ENCODE results near the gene KCNH3. TPM values are rescaled to one million over a fixed set of nuclear protein-coding genes. Genes with fewer than 3 reads are reported as not detected.

The KCNH3 gene
- total and polyA plus RNA-seq, 2 of the 8 experiments (the other 6 are each of a cell fraction or from before 2014, with no cell fraction given): 0.24 to 0.50 TPM

DNA sequence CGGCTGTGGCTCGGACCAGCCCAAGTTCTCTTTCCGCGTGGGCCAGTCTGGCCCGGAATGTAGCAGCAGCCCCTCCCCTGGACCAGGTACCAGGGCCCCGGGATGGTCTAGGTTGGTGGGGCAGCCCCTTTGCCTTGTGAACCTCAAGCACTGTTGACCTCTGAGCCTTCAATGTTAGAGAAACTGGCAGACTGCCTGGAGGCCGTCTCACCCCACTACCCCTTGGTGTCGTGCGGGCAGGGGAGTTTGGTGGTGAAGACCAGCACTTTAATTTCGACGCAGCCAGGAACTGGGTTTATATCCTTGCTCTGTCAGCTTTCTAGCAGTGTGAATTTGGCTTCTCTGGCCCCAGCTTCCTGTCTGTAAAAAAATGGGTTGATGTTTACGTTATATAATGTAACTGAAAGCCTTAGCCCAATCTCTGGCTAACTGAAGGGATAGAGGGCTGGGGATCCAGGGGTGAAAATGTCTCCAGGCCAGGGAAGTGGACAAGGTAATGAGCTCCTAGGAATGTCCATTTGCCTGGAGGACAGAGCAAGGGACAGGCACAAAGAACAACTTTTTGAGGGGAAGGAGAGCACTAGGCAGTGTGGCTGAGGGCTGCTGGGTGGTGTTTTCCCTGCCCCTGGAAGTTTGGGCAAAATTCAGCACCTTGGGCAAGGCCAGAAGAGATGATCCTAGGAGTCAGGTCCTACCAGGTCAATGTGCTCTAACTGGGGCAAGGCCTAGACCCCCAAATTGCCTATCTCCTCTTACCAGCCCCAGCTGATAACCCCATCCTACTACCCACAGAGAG is 17.8 kb downstream of the KCNH3 start:
- Histone ChIP-seq H4K5ac (ENCODE audit: insufficient read length, low read depth, low read length) (no peak overlapping the region), H4K91ac (replicated peaks; ENCODE audit: insufficient read length, low read length) (no peak overlapping the region), H3K4me3 (ENCODE audit: extremely low read depth in 1 of 4, insufficient read depth in 2 of 4, low read depth in 3 of 4, low read length in 4 of 4) (no peak overlapping the region), H2BK5ac (ENCODE audit: low read depth, low read length) (no peak overlapping the region), H3K23ac (ENCODE audit: insufficient read length) (no peak overlapping the region), H3K18ac (ENCODE audit: extremely low read depth, low read length) (no peak overlapping the region), H2AFZ (ENCODE audit: low read length) (no peak overlapping the region), H2BK20ac (ENCODE audit: low read length) (no peak overlapping the region), H3K56ac (replicated peaks; ENCODE audit: insufficient read length, low read depth, low read length) (no peak overlapping the region), H3K23me2 (ENCODE audit: low read depth, low read length) (no peaks in the 10 kb centered on the region), H3K27me3 (replicated peaks in 1 of 4; ENCODE audit: control insufficient read depth in 3 of 4, extremely low read depth in 1 of 4, insufficient read depth in 3 of 4, low read length in 3 of 4) (peaks cover 0 to 2% (median 0%) of the 10 kb centered on the region in 4 experiments; a peak in 2 of 7 replicates), H3K79me1 (ENCODE audit: low read depth, low read length) (no peaks in the 10 kb centered on the region), H3K36me3 (ENCODE audit: control insufficient read depth in 2 of 4, insufficient read depth in 4 of 4, low read length in 3 of 4) (peaks cover 14 to 37% (median 23%) of the 10 kb centered on the region in 4 experiments; a peak in 6 of 8 replicates), H2AK5ac (ENCODE audit: low read depth, low read length) (no peak overlapping the region), H3K4me1 (replicated peaks in 1 of 4; ENCODE audit: control insufficient read depth in 3 of 4, insufficient read depth in 4 of 4, low read length in 3 of 4) (no peaks in the 10 kb centered on the region; a peak in 1 of 7 replicates), H3K4ac (replicated peaks; ENCODE audit: insufficient read length, low read depth, low read length) (no peak overlapping the region), H3K4me2 (ENCODE audit: insufficient read depth in 1 of 2, low read depth in 2 of 2, low read length in 2 of 2) (no peak overlapping the region), H2BK15ac (ENCODE audit: low read length) (no peak overlapping the region), H3K9me3 (ENCODE audit: insufficient read depth in 2 of 2, low read depth in 1 of 2, low read length in 1 of 2) (no peaks in the 10 kb centered on the region), H3K9ac (replicated peaks in 1 of 4; ENCODE audit: extremely low read depth in 1 of 4, low read depth in 3 of 4, low read length in 3 of 4) (no peak overlapping the region), H4K20me1 (replicated peaks in 1 of 2; ENCODE audit: control insufficient read depth in 1 of 2, insufficient read depth in 2 of 2, low read length in 2 of 2) (peaks cover 0 to 5% of the 10 kb centered on the region in 2 experiments), H3K79me2 (ENCODE audit: control insufficient read depth in 1 of 2, insufficient read depth in 2 of 2, low read length in 2 of 2) (no peaks in the 10 kb centered on the region), H3K14ac (ENCODE audit: insufficient read length) (no peak overlapping the region), H2BK120ac (replicated peaks; ENCODE audit: low read depth, low read length) (no peak overlapping the region), H4K8ac (ENCODE audit: extremely low read depth, insufficient read depth, low read length) (peak overlapping the region; percentile 12; the same call in 1 of the 2 replicates), H2BK12ac (ENCODE audit: low read depth, low read length) (no peak overlapping the region), H3K27ac (ENCODE audit: low read depth, low read length) (no peak overlapping the region)
- FAIRE-seq (no peak), DNase-seq (ENCODE audit: low read depth in 1 of 2, low spot score in 2 of 2) (no peak)
- ChIA-PET POLR2A (ENCODE audit: partially characterized antibody) (interaction anchor here (0.5 to 3.3 kb wide), 8 partner anchors 8 to 244 kb away, joined by 3 to 12 read pairs (median 5); partner anchors contain the start of genes MCRS1 and SPATS2), CTCF (ENCODE audit: partially characterized antibody) (interaction anchor here (1.1 to 14.0 kb wide), 11 partner anchors 8 to 214 kb away, joined by 3 to 171 read pairs (median 4); partner anchors contain the start of gene MCRS1)
- WGBS, 2 experiments (ENCODE audit: extremely low coverage in 1 of 2, insufficient coverage in 1 of 2, insufficient read length in 1 of 2, insufficient replicate concordance in 2 of 2, low coverage in 1 of 2, low lambda C conversion rate in 2 of 2, missing lambda C conversion rate in 1 of 2): 93% methylated on average over 10 of the region's 12 CpGs; no CpG with 5 or more reads in 1 of the 2 experiments
- TF ChIP-seq RXRA (IDR thresholded peaks at IDR 0.05; ENCODE audit: insufficient read depth, low read depth, low read length): no peak

Data from H1 (cell line).